T-helper 1 cell (primary cell): ENCODE measurements around the gene RPAIN.
"Not testable (repeated sequence)": the region's sequence is repeated elsewhere in the genome, so short reads cannot be mapped to it uniquely, and the experiment has no call there.

Experiments
- DNase-seq, 5 donors: peaks; one replicate each; pipeline ENCODE4 v3.0.0-alpha.2; 2012 to 2020

Gene RPAIN

DNA sequence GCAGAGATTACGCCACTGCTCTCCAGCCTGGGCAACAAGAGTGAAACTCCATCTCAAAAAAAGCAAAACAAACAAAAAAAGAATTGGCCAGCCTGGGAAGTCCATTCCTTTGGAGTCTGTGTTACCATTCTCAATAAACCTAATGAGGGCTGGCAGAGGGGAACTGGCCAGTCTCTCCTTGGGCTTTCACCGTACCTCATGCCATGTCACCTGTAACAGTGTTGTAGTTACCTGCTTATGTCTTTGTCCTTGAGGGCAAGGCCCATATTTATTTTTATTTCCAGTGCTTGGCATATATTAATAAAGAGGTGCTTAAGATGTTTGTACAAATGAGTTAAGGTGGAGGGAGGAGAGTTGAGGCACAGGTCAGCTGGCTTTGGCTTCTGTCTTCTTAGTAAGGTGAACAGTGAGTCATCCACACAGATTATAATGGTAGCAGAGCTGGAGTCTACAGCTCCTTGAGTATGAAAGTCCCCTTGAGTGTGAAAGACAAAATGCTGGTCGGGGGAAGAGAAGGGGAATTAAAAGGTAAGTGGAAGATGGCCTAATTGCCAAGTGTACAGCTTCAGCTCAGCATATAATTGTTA, 10.5 kb downstream of the RPAIN start:
- no peak for DNase-seq

DNA sequence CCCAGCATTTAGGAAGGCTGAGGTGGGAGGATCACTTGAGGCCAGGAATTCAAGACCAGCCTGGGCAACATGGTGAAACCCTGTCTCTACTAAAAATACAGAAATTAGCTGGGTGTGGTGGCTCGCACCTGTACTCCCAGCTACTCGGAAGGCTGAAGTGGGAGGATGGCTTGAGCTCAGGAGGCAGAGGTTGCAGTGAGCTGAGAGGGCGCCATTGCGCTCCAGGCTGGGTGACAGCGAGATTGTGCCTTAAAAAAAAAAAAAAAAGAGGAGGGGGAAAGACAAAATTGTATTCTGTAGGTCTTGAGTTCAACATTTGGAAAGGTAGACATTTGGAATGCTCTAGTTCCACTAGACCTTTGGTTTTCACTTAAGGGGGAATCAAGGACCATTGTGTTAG, 11.3 kb downstream of the RPAIN start:
- DNase-seq, result not testable (repeated sequence)

DNA sequence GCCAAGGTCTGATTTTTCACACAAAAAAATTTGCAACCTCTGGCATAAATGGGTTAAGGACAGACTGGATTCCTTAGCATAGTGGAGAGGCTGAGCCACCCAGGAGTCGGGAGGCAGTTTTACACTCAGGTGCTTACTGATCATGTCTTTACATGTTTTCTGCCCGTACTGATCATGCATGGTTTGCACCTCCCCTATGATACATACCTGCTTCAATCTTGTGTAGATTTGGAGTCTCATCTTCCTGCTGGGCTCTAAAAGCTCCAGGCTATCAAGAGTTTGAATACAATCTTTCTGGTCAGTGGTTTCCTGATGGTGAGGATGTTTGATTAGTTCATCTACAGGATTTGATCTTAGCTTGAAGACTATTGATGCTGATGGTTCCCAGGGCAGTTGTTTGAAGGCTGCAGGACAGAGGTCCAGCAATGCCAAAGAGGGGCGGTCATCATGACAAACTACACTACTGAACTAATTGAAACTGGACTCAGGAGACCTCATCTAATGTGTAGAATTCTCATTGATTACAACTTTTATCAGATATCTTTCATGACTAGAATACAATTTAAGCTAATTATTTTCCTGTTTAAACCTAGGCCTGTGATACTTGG, 12.1 kb downstream of the RPAIN start:
- no peak for DNase-seq

DNA sequence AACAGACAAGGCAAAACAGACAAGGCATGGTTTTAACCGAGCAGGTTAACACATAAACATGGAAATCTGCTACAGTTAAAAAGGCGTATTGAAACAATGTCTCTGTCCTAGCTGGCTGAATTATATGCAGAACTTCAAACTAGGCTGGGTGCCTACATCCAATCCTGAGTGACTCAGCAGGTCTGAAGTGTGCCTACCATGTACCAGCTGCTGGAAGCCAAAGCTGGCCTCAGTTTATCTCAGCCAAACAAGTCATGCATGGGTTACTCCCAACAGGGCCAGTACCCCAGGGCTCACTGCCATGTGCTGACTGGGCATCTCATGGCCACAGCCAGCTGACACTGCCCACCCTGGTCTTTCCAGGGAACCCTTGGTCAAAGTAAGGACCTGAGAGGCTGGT, 15.0 kb downstream of the RPAIN start:
- DNase-seq, result no peak

DNA sequence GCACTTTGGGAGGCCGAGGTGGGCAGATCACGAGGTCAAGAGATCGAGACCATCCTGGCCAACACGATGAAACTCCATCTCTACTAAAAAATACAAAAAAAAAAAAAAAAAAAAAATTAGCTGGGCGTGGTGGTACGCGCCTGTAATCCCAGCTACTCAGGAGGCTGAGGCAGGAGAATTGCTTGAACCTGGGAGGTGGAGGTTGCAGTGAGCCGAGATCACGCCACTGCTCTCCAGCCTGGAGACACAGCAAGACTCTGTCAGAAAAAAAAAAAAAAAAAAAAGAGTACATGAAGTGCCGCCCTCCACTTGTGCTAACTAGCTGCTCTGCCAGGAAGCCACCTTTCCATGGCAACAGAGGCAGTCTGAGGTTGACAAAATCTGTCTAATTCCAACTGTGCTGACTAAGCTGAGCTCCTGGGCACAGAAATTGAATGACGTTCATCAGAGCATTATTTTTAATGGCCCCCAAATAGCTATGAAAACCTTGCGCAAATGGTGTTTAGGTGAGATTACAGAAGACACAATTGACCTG, 15.9 kb downstream of the RPAIN start:
- peak in 1 of 5 donors; percentile 27 for DNase-seq

DNA sequence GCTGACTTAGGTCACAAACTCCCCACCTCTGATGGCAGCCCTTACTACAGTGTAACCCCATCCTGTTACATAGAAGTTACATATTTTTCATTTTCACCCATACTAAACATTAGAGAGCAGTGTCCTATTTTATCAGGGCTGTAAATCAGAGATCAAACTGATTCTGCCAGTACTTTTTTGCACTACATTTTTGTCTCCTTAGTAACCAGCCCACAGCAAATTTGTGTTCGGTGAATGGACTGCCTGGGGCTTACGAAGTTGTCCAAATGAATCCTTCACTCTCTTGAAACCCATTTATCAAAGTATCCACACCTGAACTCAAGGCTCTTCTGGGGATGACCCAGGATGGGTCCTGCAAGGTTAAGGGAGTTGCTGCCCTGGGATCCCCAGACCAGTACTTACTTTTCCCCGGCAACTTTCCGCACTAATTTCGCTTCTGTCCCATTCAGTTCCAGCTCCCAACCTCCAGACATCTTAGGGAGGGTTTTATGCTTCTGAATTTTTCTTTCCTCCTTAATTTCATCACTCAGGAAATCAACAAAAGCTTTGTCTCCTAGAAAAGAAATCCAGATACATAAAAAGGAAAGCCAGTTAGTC, 17.8 kb downstream of the RPAIN start:
- no peak for DNase-seq

DNA sequence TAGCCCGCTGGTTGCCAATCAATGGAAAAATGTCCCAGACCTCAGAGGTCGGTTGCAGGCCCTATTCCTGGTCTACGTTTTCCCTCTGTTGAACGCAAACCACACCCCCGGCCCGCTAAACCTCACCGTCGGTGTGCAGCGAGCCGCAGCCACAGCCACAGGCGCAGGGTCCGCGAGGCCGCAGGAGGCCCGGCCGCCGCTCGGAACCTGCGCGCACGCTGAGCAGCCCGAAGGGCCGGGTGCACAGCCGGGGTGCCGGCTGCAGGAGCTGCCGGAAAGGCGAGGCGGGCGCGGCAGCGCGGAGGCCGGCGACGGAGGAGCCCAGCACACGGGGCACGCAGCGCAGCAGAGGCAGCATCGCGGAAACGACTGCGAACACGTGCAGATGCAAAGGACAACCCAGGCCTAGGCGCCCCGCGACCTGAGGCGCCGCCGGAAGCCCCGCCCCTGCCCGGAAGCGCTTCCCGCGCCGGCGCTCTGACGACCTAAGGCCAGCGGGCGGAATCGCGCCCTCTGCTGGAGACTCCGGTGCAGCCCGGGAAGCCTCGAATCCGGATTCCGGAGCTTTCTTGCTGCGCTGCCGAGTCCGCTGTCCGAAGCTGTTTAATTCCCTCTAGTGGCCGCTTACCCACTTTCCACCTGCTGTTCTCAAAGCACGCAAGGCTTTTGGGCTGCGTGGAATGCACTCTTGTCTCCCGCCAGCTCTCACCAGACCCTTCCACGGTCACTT, 18.9 kb downstream of the RPAIN start, which contains the start of gene C1QBP:
Gene C1QBP, minus strand, starts transcription at position 440 of the 730 bp plus-strand sequence. Its CDS starts 82 bp downstream, at position 358.
- DNase-seq, result peak; percentile 81 to 96 (median 88)

DNA sequence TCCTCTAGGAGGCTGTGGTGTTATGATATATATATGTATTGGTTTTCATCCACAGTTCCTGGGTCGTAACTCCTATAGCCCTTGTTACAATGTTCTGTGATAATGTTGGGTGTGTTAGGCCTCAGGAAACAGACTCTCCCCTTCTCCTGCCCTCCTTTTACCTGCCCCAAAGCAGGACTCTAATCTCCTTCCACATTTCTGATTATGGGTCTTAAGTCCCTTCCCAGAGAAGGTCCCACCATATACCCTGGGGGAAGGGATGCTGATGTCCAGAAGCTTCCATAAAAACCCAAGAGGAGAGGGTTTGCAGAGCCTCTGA, 19.4 kb downstream of the RPAIN start:
- DNase-seq, result no peak

DNA sequence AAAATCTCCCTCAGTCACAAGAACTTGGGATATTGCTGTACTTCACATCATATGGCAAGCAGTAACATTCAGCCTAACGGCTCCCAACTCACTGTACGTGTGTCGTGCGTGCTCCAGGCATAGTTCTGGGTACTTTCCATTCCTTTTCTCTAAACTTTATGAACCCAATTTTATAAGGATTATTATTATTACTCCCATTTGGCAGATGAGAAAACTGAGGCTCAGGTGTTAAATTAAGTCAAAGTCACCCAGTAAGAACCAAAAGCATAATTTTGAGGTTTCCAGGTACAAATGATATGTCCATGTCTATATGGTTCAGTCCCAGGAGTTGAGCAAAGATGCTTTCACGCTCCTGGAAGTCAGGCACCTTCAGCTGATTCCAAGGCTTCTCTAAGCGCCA, 23.7 kb downstream of the RPAIN start:
- no peak for DNase-seq

DNA sequence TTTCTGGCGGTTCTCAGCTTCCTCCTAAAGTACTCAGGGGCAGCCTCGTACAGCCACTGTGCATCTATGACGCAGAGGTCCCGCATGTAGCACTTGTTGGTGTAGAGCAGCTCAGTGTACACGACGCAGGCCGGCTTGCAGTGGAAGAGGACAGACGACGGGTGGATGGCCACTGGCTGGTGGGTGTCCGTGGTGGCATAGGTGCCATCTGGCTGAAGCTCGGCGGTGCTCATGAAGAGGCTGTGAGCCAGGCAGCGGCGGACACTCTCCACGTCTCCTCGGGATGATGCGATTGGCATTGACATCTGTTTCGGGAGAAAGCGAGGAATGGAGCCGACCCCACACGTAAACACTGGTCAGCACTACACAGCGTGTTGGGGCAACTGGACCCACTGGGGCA, 24.2 kb downstream of the RPAIN start:
- no peak for DNase-seq

DNA sequence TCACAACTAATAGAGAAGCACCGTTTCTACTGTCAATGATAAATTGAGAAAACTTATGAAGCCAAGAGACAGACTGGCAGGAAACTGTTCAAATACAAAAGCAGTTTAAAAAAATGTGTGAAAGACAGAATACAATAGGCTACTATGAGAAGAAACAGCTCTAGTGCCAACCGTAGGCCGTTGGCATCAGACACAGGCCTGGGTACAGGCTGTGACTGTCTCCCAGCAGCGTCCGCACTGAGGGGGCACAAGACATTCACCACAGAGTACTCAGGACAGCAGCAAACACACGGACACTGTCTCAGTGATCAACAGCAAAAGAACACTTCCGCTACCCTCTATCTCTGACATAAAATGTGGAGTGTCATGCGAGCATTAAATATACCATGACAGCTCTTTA, 26.8 kb downstream of the RPAIN start:
- no peak for DNase-seq

DNA sequence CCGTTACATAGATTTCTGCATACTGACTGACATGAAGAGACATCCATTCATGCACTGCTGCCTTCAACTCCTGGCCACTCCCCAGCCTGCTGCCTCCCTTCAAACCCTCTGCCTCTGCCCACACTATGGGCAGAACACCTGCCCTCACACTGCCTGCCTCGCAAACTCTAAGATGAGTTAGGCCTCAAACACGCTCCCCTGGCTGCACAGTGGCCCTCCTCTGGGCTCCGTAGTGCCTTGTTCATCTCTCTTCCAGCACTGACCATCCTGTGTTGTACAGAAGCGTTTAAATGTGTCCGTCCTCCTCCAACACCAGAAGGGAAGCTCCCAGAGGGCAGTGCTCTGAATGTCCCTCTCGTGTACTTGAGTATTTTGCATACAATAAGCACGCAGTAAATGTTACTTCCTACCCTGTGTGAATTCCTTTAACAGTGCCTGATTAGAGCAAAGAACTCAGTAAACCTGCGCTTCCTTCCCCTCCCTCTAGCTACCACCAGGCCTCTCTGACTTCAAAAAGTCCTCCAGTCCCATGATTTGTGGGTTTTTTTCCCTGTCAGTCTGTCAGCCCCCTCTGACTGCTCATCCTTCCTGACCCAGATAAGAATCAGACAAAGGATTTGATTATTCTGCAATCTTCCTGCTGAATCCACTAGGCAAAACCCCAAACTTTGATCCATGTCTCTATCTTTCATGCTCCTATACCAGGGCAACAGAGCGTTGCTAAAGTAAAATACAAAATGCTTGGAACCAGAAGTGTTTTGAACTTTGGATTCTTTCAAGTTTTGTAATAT, 44.9 kb downstream of the RPAIN start:
- DNase-seq, result no peak

DNA sequence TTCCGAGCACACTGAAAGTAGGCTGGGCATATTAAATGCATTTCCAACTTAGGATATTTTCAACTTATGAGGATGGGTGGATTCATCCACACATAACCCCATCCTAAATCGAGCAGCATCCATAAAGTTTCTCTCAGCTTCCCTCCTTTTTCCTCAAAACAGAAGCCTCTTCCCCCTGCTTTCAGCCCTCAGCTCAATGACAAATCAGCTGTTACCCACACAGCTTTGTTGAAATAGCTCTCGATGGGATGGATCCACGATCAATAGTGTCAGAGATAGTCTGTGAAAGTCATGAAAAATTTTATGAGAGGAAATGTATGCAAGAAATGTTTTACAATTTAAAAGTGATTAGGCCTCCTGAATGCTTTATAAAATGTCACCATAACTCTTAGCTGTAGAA, 46.3 kb downstream of the RPAIN start:
- DNase-seq, result no peak

DNA sequence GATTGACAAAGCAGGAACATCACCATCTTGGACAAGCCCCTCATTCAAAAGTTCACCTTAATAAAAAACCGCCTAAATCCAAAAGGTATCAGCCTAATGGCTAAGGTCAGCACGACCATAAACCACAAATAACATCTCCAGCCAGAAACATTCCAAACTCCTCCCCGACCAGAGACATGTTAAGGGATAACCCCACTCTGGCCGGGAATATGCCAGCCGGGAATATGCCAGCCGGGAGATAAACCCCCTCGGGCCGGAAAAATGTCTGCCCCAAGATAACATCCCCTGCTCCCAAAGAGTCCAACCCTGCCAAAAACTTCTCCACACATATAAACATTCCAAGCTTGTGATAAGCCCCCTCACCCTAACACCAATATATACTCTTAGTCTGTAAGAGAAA, 47.4 kb downstream of the RPAIN start:
- DNase-seq, result no peak

DNA sequence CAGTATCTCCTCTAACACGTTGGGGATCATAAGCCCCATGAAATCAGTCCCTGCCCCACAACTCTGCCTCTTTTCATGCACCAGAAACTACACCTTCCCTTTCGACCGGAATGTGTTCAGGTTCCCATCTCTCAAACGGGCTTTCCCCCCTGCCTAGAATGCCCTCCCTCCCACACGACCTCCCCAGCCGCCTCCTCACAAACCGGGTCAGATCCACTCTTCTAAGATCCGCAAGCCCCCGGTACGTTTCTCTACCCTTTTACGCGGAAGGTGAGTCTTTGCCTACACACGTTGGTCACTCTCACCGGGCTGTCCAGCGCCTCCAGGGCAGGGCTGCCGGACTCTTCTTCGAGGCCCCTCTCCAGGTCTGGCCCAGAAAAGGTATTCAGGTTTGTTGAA, 48.1 kb downstream of the RPAIN start:
- DNase-seq, result no peak

DNA sequence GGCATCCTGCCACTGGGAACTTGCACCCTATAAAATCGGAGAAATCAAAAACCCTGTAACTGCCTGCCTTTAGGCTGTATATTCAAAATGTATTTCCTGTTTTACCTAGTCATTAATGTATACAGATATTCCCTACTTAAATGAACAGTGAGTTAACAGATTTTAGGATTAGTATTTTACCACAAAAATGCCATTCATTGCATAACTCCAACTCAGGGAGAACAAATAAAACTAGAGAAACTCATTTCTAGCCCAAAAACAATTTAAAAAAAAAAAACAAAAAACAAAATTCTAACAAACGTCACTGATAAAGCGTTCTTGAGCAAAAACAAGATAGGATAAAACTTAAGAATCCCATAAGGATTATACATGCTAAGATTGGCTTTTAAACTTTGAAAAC, 52.5 kb downstream of the RPAIN start:
- no peak for DNase-seq

DNA sequence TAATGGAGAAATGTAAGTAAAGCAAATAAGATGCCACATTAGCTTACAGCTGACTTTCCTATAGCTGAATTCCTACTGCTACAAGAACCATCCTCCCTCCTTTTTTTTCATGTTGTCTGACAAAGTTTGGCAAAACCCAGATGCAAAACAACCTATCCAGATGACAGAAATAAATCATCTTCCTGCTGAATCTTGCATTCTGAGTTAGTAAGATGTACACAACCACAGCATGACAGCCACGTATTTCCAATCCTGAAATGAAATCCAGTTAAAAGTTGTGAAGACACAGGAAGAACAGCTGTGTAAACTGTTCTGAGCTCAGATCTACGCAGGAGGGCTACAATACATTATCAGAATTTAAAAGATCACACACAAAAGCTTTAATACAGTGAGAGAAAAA, 53.9 kb downstream of the RPAIN start:
- DNase-seq, result no peak

DNA sequence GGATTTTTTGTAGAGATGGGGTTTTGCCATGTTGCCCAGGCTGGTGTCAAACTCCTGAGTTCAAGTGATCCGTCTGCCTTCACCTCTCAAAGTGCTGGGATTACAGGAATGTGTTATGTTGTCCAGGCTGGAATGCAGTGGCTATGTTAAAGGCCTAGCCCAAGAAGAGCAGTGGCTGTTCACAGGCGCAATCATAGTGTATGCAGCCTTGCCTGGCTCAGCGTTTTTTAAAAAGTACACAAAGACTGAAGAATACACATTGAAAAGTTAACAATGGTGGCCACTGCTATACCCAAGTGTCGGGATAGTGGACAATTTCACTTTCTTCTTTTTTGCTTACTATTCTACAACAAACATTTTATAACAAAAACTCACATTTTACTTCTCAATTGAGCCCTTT, 59.0 kb downstream of the RPAIN start:
- DNase-seq, result no peak

DNA sequence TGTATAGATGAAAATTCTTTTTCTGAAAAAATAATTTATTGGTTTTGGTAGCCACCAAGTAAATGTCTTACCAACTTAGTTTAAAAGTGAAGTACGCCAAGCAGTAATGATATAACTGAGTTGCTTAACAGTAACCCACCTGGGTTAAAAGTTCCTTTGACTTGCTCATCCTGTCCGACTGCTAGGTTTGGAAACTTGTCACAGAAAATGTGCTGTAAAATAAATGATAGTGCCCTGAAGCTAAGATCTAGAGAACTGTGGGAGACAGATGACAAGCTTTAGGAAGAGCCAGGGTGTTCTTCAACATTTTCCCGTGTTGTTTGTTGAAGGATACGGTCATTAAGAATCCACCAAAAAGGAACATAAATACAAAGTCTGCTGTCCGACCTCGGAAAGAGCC, 61.0 kb downstream of the RPAIN start:
- DNase-seq, result no peak

DNA sequence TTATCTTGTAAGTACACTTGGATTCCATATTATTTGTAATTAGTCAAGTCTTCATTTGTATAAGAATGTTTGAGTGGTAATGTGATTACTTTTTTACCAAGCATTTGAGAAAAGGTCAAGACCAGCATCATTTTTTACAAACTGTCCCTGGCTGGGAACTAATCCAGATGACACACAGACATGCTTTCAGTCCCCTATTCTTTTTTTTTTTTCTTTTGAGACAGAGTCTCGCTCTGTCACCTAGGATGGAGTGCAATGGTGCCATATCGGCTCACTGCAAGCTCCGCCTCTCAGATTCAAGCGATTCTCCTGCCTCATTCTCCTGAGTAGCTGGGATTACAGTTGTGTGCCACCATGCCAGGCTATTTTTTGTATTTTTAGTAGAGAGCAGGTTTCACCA, 61.5 kb downstream of the RPAIN start:
- DNase-seq, result no peak
